Fibroblast of lung (primary cell): ENCODE results near the gene ENPP7.

Source experiments
- CTCF ChIP-seq, 2 donors: IDR thresholded peaks in 1 of 2; conservative IDR thresholded peaks in 1 of 2; 1 replicate in 1 of 2; 2 replicates in 1 of 2; pipeline ENCODE4 v1.5.1; 2011 to 2012; ENCODE audit warnings: low read length in 2 of 2, control low read depth in 1 of 2, inconsistent platforms in 1 of 2, low read depth in 1 of 2, mild to moderate bottlenecking in 1 of 2
- EZH2 ChIP-seq: IDR thresholded peaks from 2 replicates; pipeline ENCODE4 v1.5.1; 2012; ENCODE audit warnings: low read length, control low read depth, mild to moderate bottlenecking; ENCODE audit errors: missing control alignments

GRCh38 chr17:79749958-79750357, 19.2 kb downstream of the ENPP7 start:
- no peak for TF ChIP-seq EZH2
- no peak for TF ChIP-seq CTCF (conservative IDR thresholded peaks at IDR 0.05 in 1 of 2, IDR thresholded peaks at IDR 0.05 in 1 of 2; ENCODE audit: low read depth in 1 of 2, low read length in 2 of 2)
